ENCODE results near the gene PDPR. TPM values are rescaled to one million over a fixed set of nuclear protein-coding genes. Genes with fewer than 3 reads are reported as not detected.
"Not testable (repeated sequence)": the region's sequence is repeated elsewhere in the genome, so short reads cannot be mapped to it uniquely, and the experiment has no call there.

The PDPR gene
- total RNA-seq, 1 donor from 2014 or later = 19.3 TPM

GRCh38 chr16:70120398-70120797, 6.3 kb downstream of the PDPR start:
- intact Hi-C loops (cut with micrococcal nuclease); ATAC-seq; DNase-seq: not testable (repeated sequence)

- intact Hi-C loops (cut with micrococcal nuclease); DNase-seq; ATAC-seq: not testable (repeated sequence)
Measured at GRCh38 chr16:70123822-70124221, 9.7 kb downstream of the PDPR start.

GRCh38 chr16:70126226-70126625, 12.1 kb downstream of the PDPR start:
- intact Hi-C loops (cut with micrococcal nuclease); DNase-seq; ATAC-seq: not testable (repeated sequence)

- peak; percentile 91 for ATAC-seq
- peak; percentile 36 for DNase-seq
- intact Hi-C loops (cut with micrococcal nuclease) = not testable (repeated sequence)
Measured at GRCh38 chr16:70127706-70128105, 13.6 kb downstream of the PDPR start.

- ATAC-seq; intact Hi-C loops (cut with micrococcal nuclease); DNase-seq: not testable (repeated sequence)
Measured at GRCh38 chr16:70128844-70129243, 14.7 kb downstream of the PDPR start.

GRCh38 chr16:70135796-70136195, 21.7 kb downstream of the PDPR start:
- intact Hi-C loops (cut with micrococcal nuclease); DNase-seq; ATAC-seq: not testable (repeated sequence)

- DNase-seq; ATAC-seq; intact Hi-C loops (cut with micrococcal nuclease): not testable (repeated sequence)
Measured at GRCh38 chr16:70136595-70136994, 22.5 kb downstream of the PDPR start.

- DNase-seq; ATAC-seq; intact Hi-C loops (cut with micrococcal nuclease): not testable (repeated sequence)
Measured at GRCh38 chr16:70142739-70143138, 28.6 kb downstream of the PDPR start.

GRCh38 chr16:70143231-70143895, 29.2 kb downstream of the PDPR start:
- intact Hi-C loops (cut with micrococcal nuclease); DNase-seq; ATAC-seq: not testable (repeated sequence)

- ATAC-seq; intact Hi-C loops (cut with micrococcal nuclease); DNase-seq: not testable (repeated sequence)
Measured at GRCh38 chr16:70147853-70148252, 33.7 kb downstream of the PDPR start.

- ATAC-seq; intact Hi-C loops (cut with micrococcal nuclease); DNase-seq: not testable (repeated sequence)
Measured at GRCh38 chr16:70148453-70148852, 34.3 kb downstream of the PDPR start.

- DNase-seq; intact Hi-C loops (cut with micrococcal nuclease); ATAC-seq: not testable (repeated sequence)
Measured at GRCh38 chr16:70149296-70149695, 35.2 kb downstream of the PDPR start.

GRCh38 chr16:70151391-70151790, 37.3 kb downstream of the PDPR start:
- intact Hi-C loops (cut with micrococcal nuclease) = no loop called here
- DNase-seq (no peak), ATAC-seq (no peak)

- intact Hi-C loops (cut with micrococcal nuclease) = no loop called here
- no peak for DNase-seq
- ATAC-seq = no peak
Measured at GRCh38 chr16:70151941-70152509, 37.9 kb downstream of the PDPR start.

GRCh38 chr16:70152578-70153302, 38.6 kb downstream of the PDPR start:
- DNase-seq = no peak
- intact Hi-C loops (cut with micrococcal nuclease) = no loop called here
- no peak for ATAC-seq

- ATAC-seq; DNase-seq; intact Hi-C loops (cut with micrococcal nuclease): not testable (repeated sequence)
Measured at GRCh38 chr16:70154736-70155135, 40.6 kb downstream of the PDPR start.

- intact Hi-C loops (cut with micrococcal nuclease) = no loop called here
- ATAC-seq (no peak), DNase-seq (no peak)
Measured at GRCh38 chr16:70156207-70156978, 42.3 kb downstream of the PDPR start.

- intact Hi-C loops (cut with micrococcal nuclease) = no loop called here
- DNase-seq = no peak
- ATAC-seq = no peak
Measured at GRCh38 chr16:70157105-70157476, 43.0 kb downstream of the PDPR start.

Measured in left ventricle myocardium superior (tissue), 1 donor.